SU-DHL-6 (cell line): ENCODE data around the gene DQX1.
A peak's percentile ranks its signal among the peaks of the same experiment; 100 is the strongest.

ENCODE experiments used
- EZH2phosphoT487 ChIP-seq: fragments of 200-600 bp; sonication (generic), shearing (Covaris generic); conservative IDR thresholded peaks from 2 replicates; pipeline ENCODE4 v1.6.1; 2018; ENCODE audit warnings: mild to moderate bottlenecking, antibody characterized with exemption, low read length, moderate library complexity, mixed read lengths
- TF ChIP-seq, protein P1 (sequence below): fragments of 200-600 bp; sonication (generic); IDR thresholded peaks from one replicate; pipeline ENCODE4 v1.5.1; 2017; ENCODE audit warnings: antibody characterized with exemption, mild to moderate bottlenecking, low read length, moderate library complexity; ENCODE audit not compliant: insufficient read depth, poor library complexity, severe bottlenecking

DNA sequence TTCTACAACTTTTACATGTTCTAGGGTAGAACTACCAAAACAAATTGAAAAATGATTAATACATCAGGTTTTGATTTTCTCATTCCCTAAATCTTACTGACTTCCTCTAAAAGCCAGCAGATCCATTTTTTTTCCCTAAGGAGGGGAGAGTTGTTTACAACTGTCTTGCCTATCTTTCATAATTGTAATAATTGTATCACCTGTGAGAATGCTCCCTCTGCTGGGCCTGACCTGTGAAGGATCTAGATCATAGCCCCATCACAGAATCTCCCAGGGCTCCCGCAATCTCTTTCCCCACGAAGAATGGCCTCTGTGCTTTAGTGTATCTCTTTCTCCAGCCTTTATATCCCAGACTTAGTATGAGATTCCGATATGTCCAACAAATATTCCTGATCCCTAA, 18.6 kb upstream of the DQX1 start:
- TF ChIP-seq, protein P1, sequence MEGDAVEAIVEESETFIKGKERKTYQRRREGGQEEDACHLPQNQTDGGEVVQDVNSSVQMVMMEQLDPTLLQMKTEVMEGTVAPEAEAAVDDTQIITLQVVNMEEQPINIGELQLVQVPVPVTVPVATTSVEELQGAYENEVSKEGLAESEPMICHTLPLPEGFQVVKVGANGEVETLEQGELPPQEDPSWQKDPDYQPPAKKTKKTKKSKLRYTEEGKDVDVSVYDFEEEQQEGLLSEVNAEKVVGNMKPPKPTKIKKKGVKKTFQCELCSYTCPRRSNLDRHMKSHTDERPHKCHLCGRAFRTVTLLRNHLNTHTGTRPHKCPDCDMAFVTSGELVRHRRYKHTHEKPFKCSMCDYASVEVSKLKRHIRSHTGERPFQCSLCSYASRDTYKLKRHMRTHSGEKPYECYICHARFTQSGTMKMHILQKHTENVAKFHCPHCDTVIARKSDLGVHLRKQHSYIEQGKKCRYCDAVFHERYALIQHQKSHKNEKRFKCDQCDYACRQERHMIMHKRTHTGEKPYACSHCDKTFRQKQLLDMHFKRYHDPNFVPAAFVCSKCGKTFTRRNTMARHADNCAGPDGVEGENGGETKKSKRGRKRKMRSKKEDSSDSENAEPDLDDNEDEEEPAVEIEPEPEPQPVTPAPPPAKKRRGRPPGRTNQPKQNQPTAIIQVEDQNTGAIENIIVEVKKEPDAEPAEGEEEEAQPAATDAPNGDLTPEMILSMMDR = peak; percentile 32
- no peak for TF ChIP-seq EZH2phosphoT487
